Stimulated activated CD4-positive, alpha-beta T cell treated with anti-CD3 and anti-CD28 coated beads, Interleukin-12 subunit alpha, Interleukin-12 subunit beta, amount 100 ng/mL, for 24 hours (primary cell): ENCODE results near the gene MYG1.
A peak's percentile ranks its signal among the peaks of the same experiment; 100 is the strongest.
"Not testable (repeated sequence)": the region's sequence is repeated elsewhere in the genome, so short reads cannot be mapped to it uniquely, and the experiment has no call there.

Experiments used
- DNase-seq, 2 experiments: peaks; one replicate each; pipeline ENCODE4 v3.0.0-alpha.2; 2020; ENCODE audit warnings: low read depth in 2 of 2

Gene MYG1

DNA sequence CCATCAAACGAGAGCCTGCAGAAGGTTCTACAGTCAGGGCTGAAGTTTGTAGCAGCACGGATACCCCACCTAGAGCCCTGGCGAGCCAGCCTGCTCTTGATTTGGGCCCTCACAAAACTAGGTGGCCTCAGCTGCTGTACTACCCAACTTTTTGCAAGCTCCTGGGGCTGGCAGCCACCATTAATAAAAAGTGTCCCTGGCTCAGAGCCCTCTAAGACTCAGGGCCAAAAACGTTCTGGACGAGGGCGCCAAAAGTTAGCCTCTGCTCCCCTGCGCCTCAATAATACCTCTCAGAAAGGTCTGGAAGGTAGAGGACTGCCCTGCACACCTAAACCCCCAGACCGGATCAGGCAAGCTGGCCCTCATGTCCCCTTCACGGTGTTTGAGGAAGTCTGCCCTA, 13.0 kb upstream of the MYG1 start:
- DNase-seq = no peak

DNA sequence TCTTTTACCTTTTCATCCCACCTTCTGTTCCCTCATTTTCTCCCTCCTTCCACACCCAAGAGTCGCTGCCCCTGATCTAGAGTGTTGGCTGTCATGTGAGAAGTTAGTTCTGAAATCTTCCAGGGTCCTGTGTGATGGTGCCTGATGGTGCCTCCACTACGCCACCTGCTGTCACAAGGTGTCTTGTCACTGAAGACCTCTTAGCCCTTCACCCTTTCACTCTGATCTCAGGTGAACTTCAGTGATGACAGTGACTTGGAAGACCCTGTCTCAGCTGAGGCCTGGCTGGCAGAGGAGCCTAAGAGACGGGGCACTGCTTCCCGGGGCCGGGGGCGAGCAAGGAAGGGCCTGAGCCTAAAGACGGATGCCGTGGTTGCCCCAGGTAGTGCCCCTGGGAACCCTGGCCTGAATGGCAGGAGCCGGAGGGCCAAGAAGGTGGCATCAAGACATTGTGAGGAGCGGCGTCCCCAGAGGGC, 11.7 kb upstream of the MYG1 start:
- DNase-seq = peak; percentile 37 to 41

DNA sequence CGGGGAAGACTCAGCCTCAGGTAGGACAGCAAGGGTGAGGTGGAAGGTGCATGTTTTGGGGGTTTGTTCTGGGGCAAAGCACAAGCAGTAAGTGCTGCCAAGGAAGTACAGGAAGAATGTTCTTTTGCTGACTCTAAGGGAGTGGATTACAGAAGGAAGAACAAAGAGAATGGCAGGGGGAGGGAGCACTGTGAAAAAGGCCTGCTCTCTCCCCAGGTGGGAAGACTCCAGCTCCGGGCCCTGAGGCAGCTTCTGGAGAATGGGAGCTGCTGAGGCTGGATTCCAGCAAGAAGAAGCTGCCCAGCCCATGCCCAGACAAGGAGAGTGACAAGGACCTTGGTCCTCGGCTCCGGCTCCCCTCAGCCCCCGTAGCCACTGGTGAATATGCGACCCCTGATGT, 11.2 kb upstream of the MYG1 start:
- no peak for DNase-seq

DNA sequence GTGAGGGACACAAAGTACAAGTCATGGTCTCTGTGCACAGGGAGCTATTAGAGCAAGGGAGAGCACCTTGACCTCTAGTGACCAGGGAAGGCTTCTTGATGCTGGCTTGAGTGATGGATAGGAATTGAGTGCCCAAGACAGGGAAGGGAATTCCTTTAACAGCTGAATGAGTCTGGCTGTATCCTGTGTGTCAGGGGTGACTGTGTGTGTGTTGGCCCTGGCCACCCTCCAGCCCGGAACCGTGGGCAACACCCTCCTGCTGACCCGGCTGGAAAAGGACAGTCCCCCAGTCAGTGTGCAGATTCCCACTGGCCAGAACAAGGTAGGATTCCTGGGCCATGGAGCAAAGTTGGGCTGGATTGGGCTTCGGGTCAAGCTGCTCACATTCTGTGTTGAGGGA, 9.6 kb upstream of the MYG1 start:
- DNase-seq = no peak

DNA sequence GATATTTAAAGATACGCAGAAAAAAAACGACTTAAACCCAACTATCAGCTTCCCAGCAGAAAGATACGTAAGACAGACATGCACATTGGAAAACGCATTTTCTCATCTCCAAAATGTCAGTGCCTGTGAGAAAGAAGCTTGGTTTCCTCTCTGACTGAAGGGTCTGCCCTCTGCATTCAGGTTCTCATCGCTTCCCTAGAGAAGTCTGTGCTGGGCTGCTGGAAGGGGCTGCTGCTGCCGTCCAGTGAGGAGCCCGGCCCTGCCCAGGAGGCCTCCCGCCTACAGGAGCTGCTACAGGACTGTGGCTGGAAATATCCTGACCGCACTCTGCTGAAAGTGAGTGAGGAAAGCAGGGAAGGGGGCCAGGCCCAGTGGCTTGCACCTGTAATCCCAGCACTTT, 8.8 kb upstream of the MYG1 start:
- no peak for DNase-seq

DNA sequence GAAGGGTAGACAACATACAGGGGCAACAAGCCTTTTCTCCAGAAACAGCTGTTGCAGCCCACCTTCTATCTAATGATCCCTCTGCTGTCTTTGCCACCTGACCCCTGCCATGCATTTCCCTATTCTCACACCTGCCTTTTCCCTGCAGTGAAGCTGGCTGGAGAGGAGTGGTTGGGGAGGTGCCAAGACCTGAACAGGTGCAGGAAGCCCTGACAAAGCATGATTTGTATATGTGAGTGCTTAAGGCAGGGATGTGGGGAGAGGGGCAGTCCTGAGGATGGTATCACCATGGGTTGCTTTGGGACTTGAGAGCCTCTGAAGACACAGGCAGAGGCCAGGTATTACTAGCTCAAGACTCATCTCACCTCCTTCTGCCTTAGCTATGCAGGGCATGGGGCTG, 7.1 kb upstream of the MYG1 start:
- no peak for DNase-seq

DNA sequence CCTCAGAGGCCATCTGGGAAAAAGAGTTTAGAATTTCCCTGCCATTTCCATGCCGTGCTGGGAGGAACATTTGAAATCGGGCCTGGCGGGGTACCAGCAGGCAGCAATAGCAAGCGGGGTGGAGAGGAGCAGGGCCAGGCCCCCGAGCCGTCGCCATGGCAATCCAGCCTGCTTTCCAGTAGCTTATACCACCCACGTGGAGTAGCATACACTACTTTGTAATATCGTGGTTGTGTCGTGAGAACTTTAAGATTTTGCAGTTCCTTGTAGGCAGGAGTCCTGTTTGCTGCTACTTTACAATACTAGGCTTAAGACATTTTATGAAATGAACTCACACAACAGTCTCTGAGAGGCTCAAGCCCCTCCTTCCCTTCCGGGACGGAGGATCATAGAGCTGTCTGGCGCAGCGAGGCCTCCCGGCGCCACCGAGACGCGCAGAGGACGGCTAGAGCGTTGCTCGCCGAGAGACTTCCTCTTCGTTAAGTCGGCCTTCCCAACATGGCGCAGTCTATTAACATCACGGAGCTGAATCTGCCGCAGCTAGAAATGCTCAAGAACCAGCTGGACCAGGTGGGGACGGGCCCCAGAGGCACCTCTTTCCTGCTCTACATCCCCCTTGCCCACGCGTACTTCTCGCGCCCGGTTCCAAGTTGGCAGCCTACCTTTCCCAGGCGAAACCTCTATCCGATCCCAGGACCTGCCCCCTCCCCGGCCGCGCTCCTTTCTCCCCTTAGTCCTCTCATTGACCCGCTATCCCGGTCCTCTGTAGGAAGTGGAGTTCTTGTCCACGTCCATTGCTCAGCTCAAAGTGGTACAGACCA, 4.2 kb upstream of the MYG1 start, which contains the start of gene PFDN5:
Gene PFDN5 (plus strand): TSS at position 473 of the 821 bp plus-strand sequence. CDS start 26 bp downstream, at position 499.
- peak; percentile 72 to 76 for DNase-seq

DNA sequence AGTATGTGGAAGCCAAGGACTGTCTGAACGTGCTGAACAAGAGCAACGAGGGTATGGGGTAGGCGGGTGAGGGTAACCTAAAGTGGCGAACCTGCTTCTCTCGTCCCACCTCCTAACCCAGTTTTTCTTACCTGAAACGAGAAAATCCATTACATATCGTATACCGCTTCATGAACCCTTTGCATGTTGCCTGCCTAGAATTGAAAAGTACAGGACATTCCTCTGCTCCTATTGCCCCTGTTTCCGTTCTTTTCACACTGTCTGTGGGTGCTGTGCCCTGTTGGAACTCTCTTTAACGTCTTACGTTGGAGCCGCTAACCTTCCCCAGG, 3.6 kb upstream of the MYG1 start:
- no peak for DNase-seq

DNA sequence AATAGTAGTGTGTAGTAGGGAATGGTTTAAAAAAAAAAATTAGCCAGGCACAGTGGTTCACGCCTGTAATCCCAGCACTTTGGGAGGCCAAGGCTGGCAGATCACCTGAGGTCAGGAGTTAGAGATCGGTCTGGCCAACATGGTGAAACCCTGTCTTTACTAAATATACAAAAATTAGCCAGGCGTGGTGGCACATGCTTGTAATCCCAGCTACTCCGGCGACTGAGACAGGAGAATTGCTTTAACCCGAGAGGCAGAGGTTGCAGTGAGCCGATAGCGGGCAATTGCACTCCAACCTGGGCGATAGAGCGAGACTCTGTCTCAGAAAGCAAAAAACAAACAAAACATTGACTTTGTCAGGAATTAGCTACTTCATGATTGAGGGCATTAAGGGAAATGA, 2.4 kb upstream of the MYG1 start:
- DNase-seq = not testable (repeated sequence)

DNA sequence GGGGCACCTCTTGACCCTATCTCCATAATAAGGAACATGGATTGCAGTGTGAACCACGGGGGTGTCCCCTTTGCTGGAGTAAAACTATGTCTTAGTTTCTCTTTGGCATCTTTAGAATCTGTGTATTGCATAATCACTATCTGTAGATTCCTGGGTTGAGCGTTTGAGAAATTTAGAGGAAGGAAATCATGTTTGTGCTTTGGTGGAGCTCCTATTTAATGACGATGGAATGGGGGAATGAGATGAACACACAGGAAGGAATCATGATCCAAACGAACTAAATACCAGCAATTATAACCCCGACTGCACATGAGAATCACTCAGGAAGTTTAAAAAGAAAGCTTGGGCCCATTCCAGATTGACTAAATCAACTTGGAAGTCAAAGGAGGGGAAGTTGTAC, 1.3 kb upstream of the MYG1 start:
- DNase-seq = no peak

DNA sequence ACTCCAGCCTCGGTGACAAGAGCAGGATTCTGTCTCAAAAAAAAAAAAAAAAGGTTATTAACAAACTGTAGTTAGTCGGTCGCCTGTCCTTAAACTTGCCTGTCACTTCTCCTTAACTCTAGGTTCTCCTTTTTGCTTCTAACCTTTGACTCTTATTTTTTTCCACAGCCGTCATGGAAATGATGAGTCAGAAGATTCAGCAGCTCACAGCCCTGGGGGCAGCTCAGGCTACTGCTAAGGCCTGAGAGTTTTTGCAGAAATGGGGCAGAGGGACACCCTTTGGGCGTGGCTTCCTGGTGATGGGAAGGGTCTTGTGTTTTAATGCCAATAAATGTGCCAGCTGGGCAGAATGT, 418 bp upstream of the MYG1 start:
- DNase-seq = peak in 1 of 2 experiments; percentile 24

DNA sequence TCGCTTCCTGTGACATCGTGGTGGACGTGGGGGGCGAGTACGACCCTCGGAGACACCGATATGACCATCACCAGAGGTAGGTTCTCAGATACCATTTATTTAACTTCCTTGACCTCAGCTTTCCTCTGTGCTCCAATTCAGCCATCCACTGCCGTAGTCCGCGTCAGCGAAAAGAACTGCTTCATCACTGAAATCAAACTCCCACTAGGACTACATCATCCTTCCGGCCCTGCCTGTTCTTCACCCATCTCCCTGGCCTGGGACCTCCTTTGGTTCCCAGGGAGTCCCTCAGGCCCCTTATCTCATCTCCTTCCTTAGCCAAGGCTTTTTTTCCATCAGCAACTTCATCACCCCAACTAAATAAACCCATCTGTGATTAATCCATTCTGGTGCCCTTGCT, 692 bp downstream of the MYG1 start:
- DNase-seq = peak in 1 of 2 experiments; percentile 13

DNA sequence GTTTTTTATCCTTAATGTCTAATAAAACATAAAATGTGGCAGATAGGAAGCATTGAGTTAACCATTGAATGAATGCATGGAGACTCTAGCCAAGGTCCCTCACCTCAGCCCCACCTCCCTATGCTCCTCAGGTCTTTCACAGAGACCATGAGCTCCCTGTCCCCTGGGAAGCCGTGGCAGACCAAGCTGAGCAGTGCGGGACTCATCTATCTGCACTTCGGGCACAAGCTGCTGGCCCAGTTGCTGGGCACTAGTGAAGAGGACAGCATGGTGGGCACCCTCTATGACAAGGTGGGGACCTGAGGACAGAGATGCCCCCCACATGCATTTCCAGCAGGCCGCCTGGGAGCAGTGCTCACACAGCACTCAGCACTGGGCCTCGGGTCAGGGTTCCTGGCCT, 3.4 kb downstream of the MYG1 start:
- no peak for DNase-seq

DNA sequence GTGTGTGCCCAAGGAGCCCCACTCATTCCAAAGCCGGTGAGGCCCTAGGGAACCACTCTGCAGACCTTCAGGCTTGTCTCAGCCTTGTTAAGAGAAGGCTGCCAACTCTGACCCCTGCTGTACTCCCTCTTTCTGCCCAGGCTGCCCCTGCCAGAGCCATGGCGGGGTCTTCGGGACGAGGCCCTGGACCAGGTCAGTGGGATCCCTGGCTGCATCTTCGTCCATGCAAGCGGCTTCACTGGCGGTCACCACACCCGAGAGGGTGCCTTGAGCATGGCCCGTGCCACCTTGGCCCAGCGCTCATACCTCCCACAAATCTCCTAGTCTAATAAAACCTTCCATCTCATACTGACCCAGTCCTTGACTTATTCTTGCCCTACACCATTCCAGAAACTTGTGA, 7.3 kb downstream of the MYG1 start:
- no peak for DNase-seq

DNA sequence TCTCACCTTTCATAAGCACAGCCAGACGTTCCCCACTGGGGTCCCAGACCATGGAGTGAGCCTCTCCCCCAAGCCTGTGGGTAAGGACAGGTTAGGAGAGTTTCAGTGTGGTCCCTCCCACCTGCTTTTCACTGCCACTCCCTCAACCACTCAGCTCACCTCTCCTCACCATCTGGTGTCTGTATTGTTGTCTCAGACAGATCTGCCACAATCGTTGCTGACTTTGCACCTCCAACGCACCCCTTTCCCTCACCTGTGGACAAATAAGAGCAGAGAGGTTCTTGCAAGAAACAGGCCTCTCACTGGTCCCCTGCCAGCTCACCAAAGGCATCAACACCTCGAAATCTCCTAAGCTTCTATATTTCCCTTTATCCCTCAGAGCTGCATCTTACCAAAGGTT, 8.8 kb downstream of the MYG1 start:
- no peak for DNase-seq

DNA sequence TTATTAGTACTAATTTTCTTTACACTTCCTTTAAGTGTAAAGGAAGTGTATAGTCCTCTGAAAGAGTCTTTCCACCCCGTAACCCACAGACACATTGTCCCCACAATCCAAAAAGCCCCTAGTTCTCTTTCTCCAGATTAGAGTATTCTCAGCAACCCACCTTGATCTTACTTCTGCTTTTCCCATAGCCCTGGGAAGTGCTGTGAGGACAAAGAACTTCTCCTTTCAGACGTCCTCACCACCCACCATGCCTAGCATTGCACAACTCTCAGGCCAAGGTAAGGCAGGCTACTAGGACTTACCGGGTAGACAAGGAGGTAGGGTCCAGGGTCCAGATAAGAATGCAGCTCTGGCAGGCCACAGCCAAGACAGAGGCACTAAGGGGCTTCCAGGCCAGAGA, 14.5 kb downstream of the MYG1 start:
- no peak for DNase-seq

DNA sequence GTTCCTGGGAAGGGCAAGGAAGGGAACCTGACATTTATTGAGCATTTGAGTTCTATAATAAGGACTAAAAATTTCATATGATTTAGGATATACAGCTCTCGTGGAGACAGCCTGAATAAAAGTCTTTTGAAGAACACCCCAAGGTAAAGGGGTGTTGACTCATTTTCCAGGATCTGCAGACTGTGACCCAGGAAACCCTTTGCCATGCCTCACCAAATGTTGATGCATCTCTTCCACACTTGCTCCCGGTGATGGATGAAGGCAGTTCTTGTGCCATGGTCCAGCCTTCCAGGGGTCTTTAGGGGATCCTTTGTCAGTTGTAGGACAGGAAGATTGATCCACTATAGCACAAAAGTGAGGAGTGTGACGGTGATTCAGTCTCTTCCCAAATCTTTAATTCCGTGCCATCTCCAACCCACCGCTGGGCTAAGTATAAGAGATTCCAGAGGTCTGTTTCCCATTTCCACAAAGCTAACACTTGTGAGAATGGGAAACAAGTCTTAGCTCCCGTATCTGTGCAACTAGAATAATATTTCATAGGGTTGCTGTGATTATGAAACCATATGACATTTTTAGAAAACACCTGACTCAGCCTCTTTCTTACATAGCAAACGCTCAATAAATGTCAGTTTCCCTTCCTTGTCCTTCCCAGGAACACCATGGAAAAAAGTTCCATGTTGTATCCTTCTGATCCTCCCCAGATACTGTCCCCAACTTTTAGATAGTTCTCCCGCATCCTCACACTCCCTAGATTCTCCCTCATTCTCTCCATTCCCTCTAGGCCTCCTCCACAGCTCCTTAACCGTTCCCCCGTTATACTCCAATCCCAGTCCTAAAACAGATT, 21.1 kb downstream of the MYG1 start:
- no peak for DNase-seq

DNA sequence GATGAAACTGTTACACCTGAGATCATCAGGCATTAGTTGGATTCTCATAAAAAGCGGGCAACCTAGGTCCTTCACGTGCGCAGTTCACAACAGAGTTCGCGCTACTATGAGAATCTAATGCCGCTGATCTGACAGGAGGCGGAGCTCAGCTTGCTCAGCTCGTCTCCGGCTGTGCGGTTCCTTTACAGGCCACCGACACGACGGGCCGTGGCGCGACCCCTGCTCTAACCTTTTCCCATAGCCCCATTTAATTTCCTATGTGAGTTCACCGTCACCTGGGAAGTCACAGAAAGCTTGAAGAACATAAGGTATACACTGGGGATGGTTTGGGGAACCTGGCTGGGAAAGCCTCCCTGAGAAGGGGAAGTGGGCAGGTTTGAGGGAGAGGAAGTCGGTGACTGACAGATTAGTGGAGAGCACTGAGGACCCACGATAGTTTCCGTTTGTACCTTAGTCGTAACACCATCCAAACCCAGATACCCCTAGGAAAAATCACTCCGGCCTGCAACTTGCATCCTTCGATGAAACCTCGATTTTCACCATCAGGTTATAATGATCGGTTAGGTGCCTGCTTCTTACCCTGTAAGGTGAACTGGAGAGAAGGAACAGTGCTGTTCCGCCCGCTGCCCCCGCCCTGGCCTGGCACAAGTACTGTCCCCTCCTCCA, 24.8 kb downstream of the MYG1 start:
- peak; percentile 18 to 38 for DNase-seq

DNA sequence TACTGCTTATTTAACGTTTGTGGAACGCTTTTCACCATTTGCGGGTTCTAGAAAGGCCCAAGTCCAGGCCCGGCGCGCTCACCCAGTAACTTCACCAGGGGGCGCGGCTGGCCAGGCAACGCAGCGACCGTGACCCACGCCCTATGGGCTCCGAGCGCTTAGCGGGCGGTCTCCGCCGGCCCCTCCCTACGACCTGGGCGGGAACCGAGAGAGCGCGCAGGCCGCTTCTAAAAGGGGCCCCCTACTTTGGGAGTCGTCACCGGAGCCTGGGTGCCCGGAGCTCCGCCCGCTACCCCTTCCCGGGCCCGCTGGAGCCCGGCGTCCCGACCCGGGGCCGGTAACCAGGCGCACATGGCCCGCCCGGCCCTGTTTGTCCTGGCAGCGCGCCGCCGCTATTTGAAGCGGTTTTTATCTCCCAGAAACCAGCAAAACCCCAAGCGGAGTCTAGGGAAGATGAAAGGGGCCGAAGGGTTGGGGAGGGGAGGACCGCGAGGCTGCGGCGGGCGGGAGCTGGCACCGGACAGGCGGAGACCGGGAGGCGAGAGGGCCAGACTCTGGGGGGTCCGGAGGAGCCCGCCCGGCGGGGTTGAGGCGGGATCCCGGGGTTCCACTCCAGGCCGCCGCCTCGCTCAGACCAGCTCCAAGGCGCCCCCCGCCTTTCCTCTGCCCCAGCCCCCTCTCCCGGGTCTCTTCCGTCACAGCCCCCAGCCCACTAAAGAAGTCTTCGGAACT, 25.4 kb downstream of the MYG1 start:
- peak; percentile 76 to 89 for DNase-seq

DNA sequence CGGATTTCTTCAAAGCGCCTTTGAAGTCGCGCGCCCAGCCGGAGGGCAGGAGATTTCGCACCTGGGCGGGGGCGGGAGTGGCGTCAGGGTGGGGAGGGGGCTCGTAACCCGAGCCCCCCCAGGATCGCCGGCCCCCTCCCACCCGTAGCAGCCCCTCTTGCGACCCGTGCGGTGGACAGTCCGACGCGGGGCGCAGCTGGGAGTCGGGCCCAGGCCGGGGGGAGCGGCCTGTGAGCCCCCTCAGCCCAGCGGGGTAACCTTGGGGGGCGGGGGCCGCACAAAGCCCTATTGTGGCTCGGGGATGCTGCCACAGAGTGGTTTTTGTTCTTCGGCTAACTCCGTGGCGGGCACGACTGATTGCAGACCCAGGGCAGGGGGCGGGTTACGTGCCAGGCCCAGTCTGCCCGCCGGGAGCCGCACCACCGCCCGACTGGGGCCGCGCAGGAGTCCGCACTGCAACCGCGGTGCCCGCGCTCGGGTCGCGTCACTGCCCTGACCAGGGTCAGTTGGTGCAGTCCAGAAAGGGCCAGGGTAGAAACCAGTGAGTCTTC, 26.1 kb downstream of the MYG1 start:
- DNase-seq = no peak

DNA sequence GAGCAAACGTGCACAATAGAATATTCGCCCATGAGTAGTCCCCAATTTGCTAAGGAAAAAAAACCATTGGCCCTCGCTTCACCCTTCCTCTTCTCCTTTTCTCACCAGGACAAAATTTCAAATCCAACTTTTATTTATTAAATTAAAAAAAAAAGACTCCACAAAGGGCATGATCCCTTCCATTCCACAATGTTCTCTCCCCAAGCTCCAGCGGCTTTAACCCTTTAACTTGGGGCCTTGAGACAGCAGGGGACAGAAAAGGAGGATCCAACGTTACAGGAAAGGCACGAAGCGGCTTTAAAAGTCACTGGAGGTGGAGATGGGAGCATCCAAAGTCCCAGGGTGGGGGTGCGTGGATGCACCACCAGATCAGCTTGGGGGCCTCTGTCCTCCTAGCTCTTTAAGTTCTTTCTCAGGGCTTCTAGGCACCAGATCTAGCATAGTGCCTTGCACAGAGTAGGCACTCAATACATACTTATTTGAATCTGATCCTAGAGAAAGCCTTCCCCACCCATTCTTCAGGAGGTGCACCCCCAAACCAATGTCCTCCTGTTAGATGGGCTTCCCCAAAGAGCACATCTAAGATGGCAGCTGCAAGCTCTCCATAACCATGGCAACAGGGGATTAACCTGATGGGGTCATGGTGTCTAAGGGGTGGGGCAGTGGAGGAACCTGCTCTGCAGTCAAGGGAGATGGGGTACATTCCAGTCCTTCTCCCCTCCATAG, 27.1 kb downstream of the MYG1 start:
- DNase-seq = no peak
